Stimulated activated effector memory CD8-positive, alpha-beta T cell treated with anti-CD3 and anti-CD28 coated beads, Interleukin-12 subunit alpha, Interleukin-12 subunit beta, amount 100 ng/mL, for 72 hours (primary cell): ENCODE data around the gene PHLDA2.

Experiments used
- ATAC-seq: fragments of 150-1000 bp; cut with Tn5 transposase; 2 replicates; pipeline ENCODE4 v1.10.0; 2021
- DNase-seq, 2 donors: peaks; one replicate each; pipeline ENCODE4 v3.0.0; 2021 to 2022; ENCODE audit warnings: low spot score in 2 of 2
- H3K27ac Mint-ChIP-seq: one replicate; pipeline ENCODE4 v1.8.0; 2022; ENCODE audit warnings: mild to moderate bottlenecking, mixed read lengths
- H3K36me3 Mint-ChIP-seq: one replicate; pipeline ENCODE4 v1.8.0; 2022; ENCODE audit warnings: mild to moderate bottlenecking, mixed read lengths
- H3K4me1 Mint-ChIP-seq: one replicate; pipeline ENCODE4 v1.8.0; 2022; ENCODE audit warnings: mixed read lengths
- H3K4me3 Mint-ChIP-seq: one replicate; pipeline ENCODE4 v1.8.0; 2022; ENCODE audit warnings: mild to moderate bottlenecking, mixed read lengths
- H3K9me3 Mint-ChIP-seq: one replicate; pipeline ENCODE4 v1.8.0; 2022; ENCODE audit warnings: mixed read lengths

PHLDA2 gene

DNA sequence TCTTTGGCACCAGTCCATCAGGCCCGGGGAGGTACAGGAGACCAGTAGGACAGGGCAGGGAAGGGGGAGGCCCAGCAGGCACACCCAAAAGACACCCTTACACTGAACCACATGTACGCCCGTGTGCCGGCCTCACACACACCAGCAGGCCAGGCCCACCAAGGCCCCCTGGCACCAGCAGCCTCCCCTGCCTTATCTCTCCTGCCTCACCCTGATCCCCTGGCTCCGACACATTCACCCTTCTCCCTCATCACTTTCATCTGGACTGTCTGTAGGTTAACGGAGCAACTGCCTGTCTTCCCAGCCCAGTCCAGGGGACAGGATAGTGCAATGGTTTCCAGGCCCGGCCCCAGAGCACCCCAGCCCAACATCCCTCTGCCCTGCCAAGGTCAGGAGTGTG, 48.6 kb downstream of the PHLDA2 start:
- no peaks in the 10 kb centered on the region for H3K9me3 Mint-ChIP-seq
- H3K36me3 Mint-ChIP-seq = peaks cover 9% of the 10 kb centered on the region
- no peak for DNase-seq
- peaks cover 6% of the 10 kb centered on the region for H3K4me1 Mint-ChIP-seq
- H3K4me3 Mint-ChIP-seq = no peak overlapping the region
- ATAC-seq = no peak
- H3K27ac Mint-ChIP-seq = no peak overlapping the region

GRCh38 chr11:2878782-2879181, 50.4 kb downstream of the PHLDA2 start:
- no peaks in the 10 kb centered on the region for H3K4me1 Mint-ChIP-seq
- H3K4me3 Mint-ChIP-seq = no peak overlapping the region
- peaks cover 9% of the 10 kb centered on the region for H3K36me3 Mint-ChIP-seq
- no peak overlapping the region for H3K27ac Mint-ChIP-seq
- no peaks in the 10 kb centered on the region for H3K9me3 Mint-ChIP-seq
- DNase-seq (no peak), ATAC-seq (no peak)
